Common myeloid progenitor, CD34-positive (primary cell): ENCODE measurements around the gene BCL2L13. TPM values are rescaled to one million over a fixed set of nuclear protein-coding genes. Genes with fewer than 3 reads are reported as not detected.

Experiments
- CTCF ChIA-PET: fragments of 350-600 bp; sonication (Branson Sonifier 250); formaldehyde crosslinking; loops from one replicate; lab custom pipeline; 2021; ENCODE audit warnings: antibody characterized with exemption; lab: Charles Lee
- POLR2A ChIA-PET: fragments of 350-600 bp; sonication (Branson Sonifier 250); formaldehyde crosslinking; loops from one replicate; lab custom pipeline; 2021; ENCODE audit warnings: antibody characterized with exemption; lab: Charles Lee
- DNase-seq, 3 donors: peaks; one replicate each; pipeline versions ENCODE4 v3.0.0 to v3.0.0-alpha.2; 2013
- H3K27ac ChIP-seq, 2 experiments: 1 replicate in 1 of 2; 2 replicates in 1 of 2; pipeline ENCODE4 v1.7.0; 2013; ENCODE audit warnings: inconsistent platforms in 2 of 2, low read length in 2 of 2, mild to moderate bottlenecking in 2 of 2, low read depth in 1 of 2, moderate library complexity in 1 of 2; ENCODE audit not compliant: severe bottlenecking in 2 of 2, insufficient read depth in 1 of 2, poor library complexity in 1 of 2
- H3K27me3 ChIP-seq, 5 experiments: replicated peaks in 2 of 5; 1 replicate in 3 of 5; 2 replicates in 2 of 5; pipeline versions ENCODE4 v1.6.1 to v1.7.0; 2013; ENCODE audit warnings: low read length in 4 of 5, mild to moderate bottlenecking in 2 of 5, moderate library complexity in 2 of 5, inconsistent platforms in 1 of 5; ENCODE audit not compliant: insufficient read depth in 5 of 5, control insufficient read depth in 4 of 5
- H3K36me3 ChIP-seq, 4 experiments: 1 replicate in 2 of 4; 2 replicates in 2 of 4; pipeline versions ENCODE4 v1.6.1 to v1.7.0; 2013; ENCODE audit warnings: low read length in 3 of 4, control low read depth in 1 of 4, mild to moderate bottlenecking in 1 of 4; ENCODE audit not compliant: control insufficient read depth in 4 of 4, insufficient read depth in 4 of 4
- H3K4me1 ChIP-seq, 4 experiments: 1 replicate in 3 of 4; 2 replicates in 1 of 4; pipeline versions ENCODE4 v1.6.1 to v1.7.1; 2013; ENCODE audit warnings: low read length in 3 of 4, mild to moderate bottlenecking in 3 of 4, control low read depth in 1 of 4, inconsistent platforms in 1 of 4, moderate library complexity in 1 of 4; ENCODE audit not compliant: control insufficient read depth in 4 of 4, insufficient read depth in 4 of 4; ENCODE audit errors: control extremely low read depth in 1 of 4
- H3K4me3 ChIP-seq, 7 experiments: 1 replicate in 4 of 7; 2 replicates in 3 of 7; pipeline versions ENCODE4 v1.5.1 to v1.7.0; 2013; ENCODE audit warnings: mild to moderate bottlenecking in 7 of 7, low read length in 6 of 7, moderate library complexity in 6 of 7, inconsistent platforms in 2 of 7, low read depth in 2 of 7, control low read depth in 1 of 7; ENCODE audit not compliant: insufficient read depth in 4 of 7, control insufficient read depth in 1 of 7; ENCODE audit errors: extremely low read depth in 1 of 7
- H3K9me3 ChIP-seq, 5 experiments: 1 replicate in 4 of 5; 2 replicates in 1 of 5; pipeline versions ENCODE4 v1.6.1 to v1.7.1; 2013; ENCODE audit warnings: low read length in 4 of 5, mild to moderate bottlenecking in 2 of 5, inconsistent platforms in 1 of 5, low read depth in 1 of 5, moderate library complexity in 1 of 5; ENCODE audit not compliant: control insufficient read depth in 4 of 5, insufficient read depth in 2 of 5; ENCODE audit errors: control extremely low read depth in 1 of 5
- WGBS: methylation state at CpG from one replicate; pipeline ENCODE4 v1.1.5; 2013; ENCODE audit not compliant: insufficient coverage; 5-methylcytosine and 5-hydroxymethylcytosine counted together
- polyA plus RNA-seq: library from polyadenylated mRNA; unstranded; fragments of 120-200 nt; gene quantifications from one replicate; pipeline ENCODE4 v1.2.1, GENCODE V29; 2013

BCL2L13 gene, protein sequence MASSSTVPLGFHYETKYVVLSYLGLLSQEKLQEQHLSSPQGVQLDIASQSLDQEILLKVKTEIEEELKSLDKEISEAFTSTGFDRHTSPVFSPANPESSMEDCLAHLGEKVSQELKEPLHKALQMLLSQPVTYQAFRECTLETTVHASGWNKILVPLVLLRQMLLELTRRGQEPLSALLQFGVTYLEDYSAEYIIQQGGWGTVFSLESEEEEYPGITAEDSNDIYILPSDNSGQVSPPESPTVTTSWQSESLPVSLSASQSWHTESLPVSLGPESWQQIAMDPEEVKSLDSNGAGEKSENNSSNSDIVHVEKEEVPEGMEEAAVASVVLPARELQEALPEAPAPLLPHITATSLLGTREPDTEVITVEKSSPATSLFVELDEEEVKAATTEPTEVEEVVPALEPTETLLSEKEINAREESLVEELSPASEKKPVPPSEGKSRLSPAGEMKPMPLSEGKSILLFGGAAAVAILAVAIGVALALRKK
- 33.8 TPM for polyA plus RNA-seq

- Histone ChIP-seq H3K27ac (peak within 1 kb of the TSS; percentile 99 to 100), H3K36me3 (peaks cover 0 to 5% (median 0%) of the 10 kb centered on the region in 4 experiments), H3K4me1 (peaks cover 6 to 25% (median 17%) of the 10 kb centered on the region in 4 experiments), H3K4me3 (peak within 1 kb of the TSS; percentile 61 to 99 (median 97)), H3K9me3 (no peaks in the 10 kb centered on the region), H3K27me3 (no peaks in the 10 kb centered on the region)
- POLR2A ChIA-PET: interaction anchor here (0.5 to 2.2 kb wide), 7 partner anchors 9 to 143 kb away, joined by 3 to 7 read pairs (median 3); no protein-coding TSS in a partner anchor
- 0% methylated on average over 63 of the region's 70 CpGs for whole genome bisulfite sequencing
- CTCF ChIA-PET: interaction anchor here (1.1 to 1.4 kb wide), 2 partner anchors 33 to 104 kb away, joined by 4 read pairs; no protein-coding TSS in a partner anchor
- DNase-seq: peak; percentile 89 to 95 (median 92)
Measured at GRCh38 chr22:17638432-17639246, at the start of gene BCL2L13. Gene BCL2L13, plus strand, starts transcription at chr22:17638757. Its CDS starts 16,955 bp downstream, at chr22:17655712.

- Histone ChIP-seq H3K27ac (no peak overlapping the region), H3K27me3 (no peaks in the 10 kb centered on the region), H3K4me1 (no peaks in the 10 kb centered on the region), H3K9me3 (no peaks in the 10 kb centered on the region), H3K4me3 (no peak overlapping the region), H3K36me3 (peaks cover 7 to 47% (median 31%) of the 10 kb centered on the region in 4 experiments)
- ChIA-PET CTCF (interaction anchor here (1.6 kb wide), 1 partner anchor 11 kb away, joined by 9 read pairs; no protein-coding TSS in a partner anchor), POLR2A (no interaction called here)
- WGBS: 96% methylated on average over 7 of the region's 10 CpGs
- no peak for DNase-seq
Measured at GRCh38 chr22:17589810-17590375, 48.7 kb upstream of the BCL2L13 start.

DNA sequence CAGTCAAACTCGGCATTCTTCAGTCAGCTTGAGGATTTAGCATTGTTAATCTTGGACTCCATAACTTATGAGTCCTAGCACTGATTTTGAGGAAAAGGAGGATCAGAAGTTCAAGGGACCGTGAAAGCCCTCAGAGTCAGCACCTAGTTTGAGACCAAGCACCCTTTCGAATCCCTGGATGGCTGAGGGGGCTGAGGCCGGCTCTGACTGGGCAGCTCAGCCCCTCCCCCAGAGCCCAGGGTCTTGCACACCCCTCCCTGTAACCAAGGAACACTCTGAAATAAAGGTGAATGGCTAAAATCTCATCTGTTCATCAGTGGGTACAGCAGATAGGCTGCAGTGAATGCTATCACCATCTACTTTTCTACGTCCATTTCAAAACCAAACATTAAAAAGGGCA, 48.0 kb upstream of the BCL2L13 start:
- H3K4me3 ChIP-seq: no peak overlapping the region
- WGBS: 94% methylated on average over 4 of the region's 5 CpGs
- H3K9me3 ChIP-seq: no peaks in the 10 kb centered on the region
- H3K27ac ChIP-seq: no peak overlapping the region
- CTCF ChIA-PET: interaction anchor here (1.1 to 1.6 kb wide), 2 partner anchors 11 to 523 kb away, joined by 3 to 9 read pairs; no protein-coding TSS in a partner anchor
- H3K36me3 ChIP-seq: peaks cover 7 to 52% (median 35%) of the 10 kb centered on the region in 4 experiments
- POLR2A ChIA-PET: no interaction called here
- DNase-seq: no peak
- H3K27me3 ChIP-seq: no peaks in the 10 kb centered on the region
- H3K4me1 ChIP-seq: no peaks in the 10 kb centered on the region

DNA sequence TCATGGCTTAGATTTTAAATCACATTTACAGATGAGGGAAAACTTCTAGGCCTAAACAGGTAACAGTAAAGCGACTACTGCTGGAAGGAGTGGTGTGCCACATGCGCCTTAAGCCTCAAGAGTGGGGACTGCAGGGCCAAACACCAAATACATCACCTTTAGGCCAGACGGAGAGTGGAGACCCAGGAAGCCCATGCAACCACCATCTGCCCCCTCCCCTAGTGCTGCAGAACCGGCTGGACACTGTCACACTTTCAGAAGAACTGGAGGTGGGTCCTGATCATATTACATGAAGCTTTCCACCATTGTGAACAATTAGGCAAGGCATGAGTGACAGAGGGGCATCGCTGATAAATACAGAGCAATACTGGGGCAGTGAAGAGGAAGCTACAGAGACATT, 46.4 kb upstream of the BCL2L13 start:
- ChIA-PET CTCF (no interaction called here), POLR2A (no interaction called here)
- Histone ChIP-seq H3K9me3 (peaks cover 0 to 3% (median 2%) of the 10 kb centered on the region in 5 experiments), H3K36me3 (peaks cover 11 to 63% (median 47%) of the 10 kb centered on the region in 4 experiments), H3K4me1 (no peaks in the 10 kb centered on the region), H3K27me3 (no peaks in the 10 kb centered on the region), H3K4me3 (no peak overlapping the region), H3K27ac (no peak overlapping the region)
- no peak for DNase-seq
- WGBS: 94% methylated on average over 3 of the region's 5 CpGs

DNA sequence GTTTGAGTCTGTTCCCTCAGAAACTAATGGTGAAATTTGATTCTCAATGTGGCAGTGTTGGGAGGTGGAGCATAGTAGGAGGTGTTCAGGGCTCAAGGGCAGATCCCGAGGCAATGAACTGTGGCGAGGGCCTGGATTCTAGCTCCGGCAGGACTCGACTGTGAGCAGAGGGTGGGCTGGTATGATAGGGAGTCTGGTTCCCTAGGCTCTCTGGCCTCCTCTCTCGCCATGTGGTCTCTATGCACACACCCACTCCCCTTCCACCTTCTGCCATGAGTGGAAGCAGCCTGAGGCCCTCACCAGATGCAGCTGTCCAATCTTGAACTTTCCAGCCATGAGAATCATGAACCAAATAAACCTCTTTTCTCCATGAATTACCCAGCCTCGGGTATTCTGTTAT, 42.3 kb upstream of the BCL2L13 start:
- H3K27ac ChIP-seq: no peak overlapping the region
- WGBS: 96% methylated on average over 3 of the region's 6 CpGs

DNA sequence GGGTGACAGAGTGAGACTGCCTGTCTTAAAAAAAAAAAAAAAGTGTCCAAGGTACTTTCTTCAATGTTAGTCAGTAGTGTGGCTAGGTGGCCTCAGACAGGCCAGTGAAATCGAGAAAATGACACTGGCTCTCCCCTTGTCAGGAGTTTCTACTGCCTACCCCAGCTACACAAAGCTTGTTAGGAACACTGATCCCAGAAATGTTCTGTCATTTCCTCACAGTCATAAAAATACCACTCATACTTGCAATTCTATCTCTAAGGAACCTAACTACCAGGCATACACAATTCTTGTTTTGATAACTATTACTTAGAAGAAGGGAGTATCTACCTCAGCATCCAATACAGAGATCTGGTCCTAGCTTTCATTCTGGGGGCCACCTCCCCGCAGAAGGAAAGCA, 41.3 kb upstream of the BCL2L13 start:
- H3K36me3 ChIP-seq: peaks cover 29 to 80% (median 66%) of the 10 kb centered on the region in 4 experiments
- WGBS: 93% methylated on average over 2 of the region's 2 CpGs
- H3K27me3 ChIP-seq: no peaks in the 10 kb centered on the region
- H3K9me3 ChIP-seq: peaks cover 0 to 5% (median 2%) of the 10 kb centered on the region in 5 experiments
- H3K4me1 ChIP-seq: no peaks in the 10 kb centered on the region
- CTCF ChIA-PET: interaction anchor here (1.1 kb wide), 1 partner anchor 9 kb away, joined by 3 read pairs; no protein-coding TSS in a partner anchor
- POLR2A ChIA-PET: no interaction called here
- H3K27ac ChIP-seq: no peak overlapping the region
- no peak for DNase-seq
- H3K4me3 ChIP-seq: no peak overlapping the region

More for the DNA sequence above, 42.3 kb upstream of the BCL2L13 start:
- POLR2A ChIA-PET: no interaction called here
- H3K9me3 ChIP-seq: peaks cover 0 to 5% (median 2%) of the 10 kb centered on the region in 5 experiments
- H3K36me3 ChIP-seq: peaks cover 28 to 85% (median 68%) of the 10 kb centered on the region in 4 experiments
- H3K4me3 ChIP-seq: no peak overlapping the region
- no peaks in the 10 kb centered on the region for H3K4me1 ChIP-seq
- H3K27me3 ChIP-seq: no peaks in the 10 kb centered on the region
- no peak for DNase-seq
- CTCF ChIA-PET: no interaction called here
